ENCODE results near the gene SIPA1L3. TPM values are rescaled to one million over a fixed set of nuclear protein-coding genes. Genes with fewer than 3 reads are reported as not detected.

The SIPA1L3 gene
- total and polyA plus RNA-seq, 9 of the 15 experiments (the other 6 are each of a cell fraction or from before 2014, with no cell fraction given) = 0.01 to 6.1 (median 2.5) TPM

DNA sequence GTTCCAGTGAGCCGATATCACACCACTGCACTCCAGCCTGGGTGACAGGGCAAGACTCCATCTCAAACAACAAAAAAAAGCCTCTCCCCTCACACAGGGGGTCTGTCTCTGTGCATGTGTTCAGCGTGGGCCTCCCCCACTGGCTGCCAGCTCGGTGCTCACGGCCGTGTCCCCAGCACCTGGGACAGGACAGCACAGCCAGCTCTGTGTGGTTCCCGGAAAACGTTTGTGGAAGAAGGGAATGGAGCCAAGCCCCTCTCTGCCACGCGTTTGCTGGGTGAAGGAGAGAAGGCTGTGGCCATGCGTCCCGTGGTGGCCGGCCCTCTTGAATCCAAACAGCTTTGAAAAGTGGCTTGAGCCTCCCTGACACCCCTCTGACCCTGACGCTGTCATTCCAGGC is 284.7 kb downstream of the SIPA1L3 start:
- Histone ChIP-seq H3K4me2 (ENCODE audit: insufficient read depth, low read length) (no peak overlapping the region), H3K9ac (ENCODE audit: insufficient read depth in 1 of 2, low read depth in 2 of 2, low read length in 2 of 2) (peak overlapping the region in 1 of 2 experiments; percentile 71; a peak in 2 of 4 replicates), H3K4me3 (no peak overlapping the region), H3K9me1 (ENCODE audit: control insufficient read depth, insufficient read depth, low read length) (no peaks in the 10 kb centered on the region), H3K4me1 (replicated peaks in 1 of 2; ENCODE audit: control insufficient read depth in 2 of 2, insufficient read depth in 2 of 2, low read length in 2 of 2) (peaks cover 0 to 20% of the 10 kb centered on the region in 2 experiments; a peak in 2 of 5 replicates), H4K20me1 (replicated peaks; ENCODE audit: control insufficient read depth, insufficient read depth, low read length) (no peaks in the 10 kb centered on the region), H3K9me3 (replicated peaks; ENCODE audit: control insufficient read depth, insufficient read depth, low read depth, low read length) (no peaks in the 10 kb centered on the region), H2AFZ (ENCODE audit: low read depth, low read length) (no peak overlapping the region), H3K79me2 (ENCODE audit: control insufficient read depth, insufficient read depth, low read length) (no peaks in the 10 kb centered on the region), H3K27me3 (ENCODE audit: control insufficient read depth in 2 of 2, insufficient read depth in 2 of 2, low read length in 2 of 2) (no peaks in the 10 kb centered on the region; a peak in 2 of 5 replicates), H3K27ac (ENCODE audit: extremely low read depth, low read depth, low read length) (no peak overlapping the region), H3K36me3 (ENCODE audit: control insufficient read depth, insufficient read depth, low read length) (no peaks in the 10 kb centered on the region)
- in situ Hi-C loops (cut with MboI) = no loop called here
- ChIA-PET CTCF (ENCODE audit: low intra/inter-chr PET ratio) (no interaction called here), POLR2A (interaction anchor here (0.6 to 1.1 kb wide), 2 partner anchors 8 to 376 kb away, joined by 3 to 4 read pairs; no protein-coding TSS in a partner anchor)
- intact Hi-C loops (cut with micrococcal nuclease) = no loop called here
- FAIRE-seq (no peak), ATAC-seq (no peak), DNase-seq (ENCODE audit: extremely low read depth in 1 of 4, low spot score in 3 of 4) (no peak)
- no TSS peak for BruUV-seq (replicated peaks)
- WGBS (ENCODE audit: insufficient coverage, low coverage, missing lambda C conversion rate) = 24% methylated on average over 11 of the region's 13 CpGs
- TF ChIP-seq SAFB2 (IDR thresholded peaks at IDR 0.05; ENCODE audit: borderline replicate concordance, low read depth, low read length, severe bottlenecking) (no peak), SIN3B (IDR thresholded peaks at IDR 0.05; ENCODE audit: low read depth) (no peak), RFX7 (CRISPR knock-in tag; IDR thresholded peaks at IDR 0.05) (no peak), SRSF3 (IDR thresholded peaks at IDR 0.05; ENCODE audit: insufficient read depth, low read length) (no peak), MEF2A (IDR thresholded peaks at IDR 0.05; ENCODE audit: control insufficient read depth, low read depth, low read length) (no peak), STAG1 (CRISPR knock-in tag; IDR thresholded peaks at IDR 0.05; ENCODE audit: borderline replicate concordance) (no peak), ZNF140 (CRISPR knock-in tag; IDR thresholded peaks at IDR 0.05) (no peak), ZFX (CRISPR knock-in tag; IDR thresholded peaks at IDR 0.05) (no peak)
- TF ChIP-seq, protein P1, sequence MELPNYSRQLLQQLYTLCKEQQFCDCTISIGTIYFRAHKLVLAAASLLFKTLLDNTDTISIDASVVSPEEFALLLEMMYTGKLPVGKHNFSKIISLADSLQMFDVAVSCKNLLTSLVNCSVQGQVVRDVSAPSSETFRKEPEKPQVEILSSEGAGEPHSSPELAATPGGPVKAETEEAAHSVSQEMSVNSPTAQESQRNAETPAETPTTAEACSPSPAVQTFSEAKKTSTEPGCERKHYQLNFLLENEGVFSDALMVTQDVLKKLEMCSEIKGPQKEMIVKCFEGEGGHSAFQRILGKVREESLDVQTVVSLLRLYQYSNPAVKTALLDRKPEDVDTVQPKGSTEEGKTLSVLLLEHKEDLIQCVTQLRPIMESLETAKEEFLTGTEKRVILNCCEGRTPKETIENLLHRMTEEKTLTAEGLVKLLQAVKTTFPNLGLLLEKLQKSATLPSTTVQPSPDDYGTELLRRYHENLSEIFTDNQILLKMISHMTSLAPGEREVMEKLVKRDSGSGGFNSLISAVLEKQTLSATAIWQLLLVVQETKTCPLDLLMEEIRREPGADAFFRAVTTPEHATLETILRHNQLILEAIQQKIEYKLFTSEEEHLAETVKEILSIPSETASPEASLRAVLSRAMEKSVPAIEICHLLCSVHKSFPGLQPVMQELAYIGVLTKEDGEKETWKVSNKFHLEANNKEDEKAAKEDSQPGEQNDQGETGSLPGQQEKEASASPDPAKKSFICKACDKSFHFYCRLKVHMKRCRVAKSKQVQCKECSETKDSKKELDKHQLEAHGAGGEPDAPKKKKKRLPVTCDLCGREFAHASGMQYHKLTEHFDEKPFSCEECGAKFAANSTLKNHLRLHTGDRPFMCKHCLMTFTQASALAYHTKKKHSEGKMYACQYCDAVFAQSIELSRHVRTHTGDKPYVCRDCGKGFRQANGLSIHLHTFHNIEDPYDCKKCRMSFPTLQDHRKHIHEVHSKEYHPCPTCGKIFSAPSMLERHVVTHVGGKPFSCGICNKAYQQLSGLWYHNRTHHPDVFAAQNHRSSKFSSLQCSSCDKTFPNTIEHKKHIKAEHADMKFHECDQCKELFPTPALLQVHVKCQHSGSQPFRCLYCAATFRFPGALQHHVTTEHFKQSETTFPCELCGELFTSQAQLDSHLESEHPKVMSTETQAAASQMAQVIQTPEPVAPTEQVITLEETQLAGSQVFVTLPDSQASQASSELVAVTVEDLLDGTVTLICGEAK (IDR thresholded peaks at IDR 0.05) = no peak
- TF ChIP-seq, protein P1 (CRISPR knock-in tag; IDR thresholded peaks at IDR 0.05) = no peak
- TF ChIP-seq, protein P2, sequence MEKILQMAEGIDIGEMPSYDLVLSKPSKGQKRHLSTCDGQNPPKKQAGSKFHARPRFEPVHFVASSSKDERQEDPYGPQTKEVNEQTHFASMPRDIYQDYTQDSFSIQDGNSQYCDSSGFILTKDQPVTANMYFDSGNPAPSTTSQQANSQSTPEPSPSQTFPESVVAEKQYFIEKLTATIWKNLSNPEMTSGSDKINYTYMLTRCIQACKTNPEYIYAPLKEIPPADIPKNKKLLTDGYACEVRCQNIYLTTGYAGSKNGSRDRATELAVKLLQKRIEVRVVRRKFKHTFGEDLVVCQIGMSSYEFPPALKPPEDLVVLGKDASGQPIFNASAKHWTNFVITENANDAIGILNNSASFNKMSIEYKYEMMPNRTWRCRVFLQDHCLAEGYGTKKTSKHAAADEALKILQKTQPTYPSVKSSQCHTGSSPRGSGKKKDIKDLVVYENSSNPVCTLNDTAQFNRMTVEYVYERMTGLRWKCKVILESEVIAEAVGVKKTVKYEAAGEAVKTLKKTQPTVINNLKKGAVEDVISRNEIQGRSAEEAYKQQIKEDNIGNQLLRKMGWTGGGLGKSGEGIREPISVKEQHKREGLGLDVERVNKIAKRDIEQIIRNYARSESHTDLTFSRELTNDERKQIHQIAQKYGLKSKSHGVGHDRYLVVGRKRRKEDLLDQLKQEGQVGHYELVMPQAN (IDR thresholded peaks at IDR 0.05; ENCODE audit: borderline replicate concordance) = no peak

Data from K562 (cell line).